H9 (cell line): ENCODE data around the gene FCHO1. TPM values are rescaled to one million over a fixed set of nuclear protein-coding genes. Genes with fewer than 3 reads are reported as not detected.

Experiments
- DNase-seq: peaks from one replicate; pipeline ENCODE4 v3.0.0-alpha.2; 2017
- H2AFZ ChIP-seq: one replicate; pipeline ENCODE4 v1.6.1; 2013; ENCODE audit warnings: mild to moderate bottlenecking, low read length, control low read depth, moderate library complexity
- H2AK5ac ChIP-seq: 2 replicates; pipeline ENCODE4 v1.6.1; 2013; ENCODE audit warnings: low read length, control low read depth, mixed read lengths; ENCODE audit not compliant: insufficient read length
- H2BK120ac ChIP-seq: one replicate; pipeline ENCODE4 v1.6.1; 2013; ENCODE audit warnings: low read depth, mild to moderate bottlenecking, low read length, control low read depth, inconsistent platforms; ENCODE audit not compliant: poor library complexity, severe bottlenecking
- H2BK12ac ChIP-seq: 2 replicates; pipeline ENCODE4 v1.6.1; 2013; ENCODE audit warnings: low read length, control low read depth, mixed read lengths, low read depth; ENCODE audit not compliant: insufficient read length
- H2BK15ac ChIP-seq: 2 replicates; pipeline ENCODE4 v1.6.1; 2013; ENCODE audit warnings: low read depth, low read length, control low read depth
- H2BK20ac ChIP-seq: one replicate; pipeline ENCODE4 v1.6.1; 2013; ENCODE audit warnings: low read depth, mild to moderate bottlenecking, low read length, control low read depth, inconsistent platforms; ENCODE audit not compliant: poor library complexity, severe bottlenecking
- H2BK5ac ChIP-seq: 2 replicates; pipeline ENCODE4 v1.6.1; 2013; ENCODE audit warnings: low read length, control low read depth, mixed read lengths; ENCODE audit not compliant: insufficient read length
- H3K14ac ChIP-seq: 2 replicates; pipeline ENCODE4 v1.6.1; 2013; ENCODE audit warnings: low read length, control low read depth; ENCODE audit not compliant: insufficient read depth
- H3K18ac ChIP-seq: 2 replicates; pipeline ENCODE4 v1.6.1; 2013; ENCODE audit warnings: low read depth, mild to moderate bottlenecking, mixed read lengths, low read length, control low read depth; ENCODE audit not compliant: insufficient read length
- H3K23ac ChIP-seq: 2 replicates; pipeline ENCODE4 v1.6.1; 2013; ENCODE audit warnings: low read length, control low read depth, mixed read lengths, low read depth; ENCODE audit not compliant: insufficient read length
- H3K23me2 ChIP-seq: 2 replicates; pipeline ENCODE4 v1.6.1; 2013; ENCODE audit warnings: low read depth, mild to moderate bottlenecking, mixed read lengths, low read length, control low read depth; ENCODE audit not compliant: insufficient read length, poor library complexity, severe bottlenecking
- H3K27ac ChIP-seq: 2 replicates; pipeline ENCODE4 v1.5.1; 2013; ENCODE audit warnings: low read length, control low read depth, mixed read lengths, low read depth; ENCODE audit not compliant: insufficient read length
- H3K27me3 ChIP-seq: 2 replicates; pipeline ENCODE4 v1.6.1; 2013; ENCODE audit warnings: low read length, control low read depth, inconsistent platforms; ENCODE audit not compliant: insufficient read depth
- H3K4ac ChIP-seq: 2 replicates; pipeline ENCODE4 v1.6.1; 2013; ENCODE audit warnings: low read depth, mild to moderate bottlenecking, control low read depth, inconsistent platforms, low read length, moderate library complexity
- H3K4me1 ChIP-seq: 2 replicates; pipeline ENCODE4 v1.6.1; 2013; ENCODE audit warnings: low read length, control low read depth, inconsistent platforms; ENCODE audit not compliant: insufficient read depth
- H3K4me2 ChIP-seq: 2 replicates; pipeline ENCODE4 v1.6.1; 2013; ENCODE audit warnings: low read length, control low read depth, mixed read lengths; ENCODE audit not compliant: insufficient read length, insufficient read depth
- H3K56ac ChIP-seq: 2 replicates; pipeline ENCODE4 v1.6.1; 2013; ENCODE audit warnings: low read depth, mild to moderate bottlenecking, mixed read lengths, low read length, control low read depth; ENCODE audit not compliant: insufficient read length
- H3K79me1 ChIP-seq: 2 replicates; pipeline ENCODE4 v1.6.1; 2013; ENCODE audit warnings: low read depth, mild to moderate bottlenecking, moderate library complexity, low read length, control low read depth, inconsistent platforms; ENCODE audit not compliant: insufficient read depth, poor library complexity, severe bottlenecking
- H3K79me2 ChIP-seq: 2 replicates; pipeline ENCODE4 v1.6.1; 2013; ENCODE audit warnings: low read length, control low read depth, inconsistent platforms; ENCODE audit not compliant: insufficient read depth
- H3K9ac ChIP-seq: 2 replicates; pipeline ENCODE4 v1.6.1; 2013; ENCODE audit warnings: low read length, control low read depth, mixed read lengths; ENCODE audit not compliant: insufficient read length; ENCODE audit errors: extremely low read depth
- H3K9me3 ChIP-seq: one replicate; pipeline ENCODE4 v1.6.1; 2013; ENCODE audit warnings: low read depth, low read length, inconsistent platforms; ENCODE audit not compliant: control insufficient read depth
- H3T11ph ChIP-seq: one replicate; pipeline ENCODE4 v1.6.1; 2013; ENCODE audit warnings: mild to moderate bottlenecking, low read length, control low read depth, inconsistent platforms
- H4K20me1 ChIP-seq: one replicate; pipeline ENCODE4 v1.6.1; 2013; ENCODE audit not compliant: control insufficient read depth, insufficient read length, insufficient read depth
- H4K5ac ChIP-seq: 2 replicates; pipeline ENCODE4 v1.6.1; 2013; ENCODE audit warnings: low read depth, mild to moderate bottlenecking, mixed read lengths, low read length, control low read depth; ENCODE audit not compliant: insufficient read length
- H4K8ac ChIP-seq: replicated peaks from 2 replicates; pipeline ENCODE4 v1.6.1; 2013; ENCODE audit warnings: low read length, control low read depth, mixed read lengths, low read depth; ENCODE audit not compliant: insufficient read length
- H4K91ac ChIP-seq: 2 replicates; pipeline ENCODE4 v1.6.1; 2013; ENCODE audit warnings: low read depth, mild to moderate bottlenecking, moderate library complexity, mixed read lengths, low read length, control low read depth; ENCODE audit not compliant: insufficient read length
- H3K27ac Mint-ChIP-seq, 3 experiments: 2 replicates in 2 of 3; 3 replicates in 1 of 3; pipeline ENCODE4 v1.8.0; 2020 to 2021; ENCODE audit warnings: mixed read lengths in 3 of 3, mild to moderate bottlenecking in 1 of 3, moderate library complexity in 1 of 3
- H3K27me3 Mint-ChIP-seq: 2 replicates; pipeline ENCODE4 v1.8.0; 2021; ENCODE audit warnings: low read depth, mild to moderate bottlenecking, moderate library complexity, mixed read lengths
- H3K36me3 Mint-ChIP-seq, 3 experiments: 2 replicates in 2 of 3; 3 replicates in 1 of 3; pipeline ENCODE4 v1.8.0; 2020 to 2021; ENCODE audit warnings: low read depth in 3 of 3, mixed read lengths in 3 of 3; ENCODE audit not compliant: insufficient read depth in 1 of 3
- H3K4me1 Mint-ChIP-seq, 2 experiments: 2 replicates each; pipeline ENCODE4 v1.8.0; 2020; ENCODE audit warnings: mixed read lengths in 2 of 2
- H3K4me3 Mint-ChIP-seq, 2 experiments: 2 replicates in 1 of 2; 3 replicates in 1 of 2; pipeline ENCODE4 v1.8.0; 2020 to 2021; ENCODE audit warnings: mild to moderate bottlenecking in 2 of 2, mixed read lengths in 2 of 2, moderate library complexity in 1 of 2
- H3K9me3 Mint-ChIP-seq, 2 experiments: 2 replicates in 1 of 2; 3 replicates in 1 of 2; pipeline ENCODE4 v1.8.0; 2020; ENCODE audit warnings: mild to moderate bottlenecking in 2 of 2, mixed read lengths in 2 of 2, moderate library complexity in 1 of 2
- WGBS: extraction: QIAGEN DNeasy Blood & Tissue Kit; methylation state at CpG from one replicate; pipeline ENCODE4 v1.1.7; 2013; ENCODE audit warnings: missing lambda C conversion rate, low lambda C conversion rate, mixed read lengths; ENCODE audit not compliant: insufficient read length; ENCODE audit errors: extremely low coverage; 5-methylcytosine and 5-hydroxymethylcytosine counted together
- total RNA-seq: library from RNA; stranded (reverse); gene quantifications from 2 replicates; pipeline ENCODE4 v1.2.1, GENCODE V29; 2021
- TF ChIP-seq, protein P1 (sequence below): fragments of 200-600 bp; sonication (generic); conservative IDR thresholded peaks from 3 replicates; pipeline ENCODE4 v1.8.0; 2021; ENCODE audit warnings: antibody characterized with exemption, mild to moderate bottlenecking

The FCHO1 gene
- total RNA-seq, 1 experiment from 2014 or later: 13.1 TPM

DNA sequence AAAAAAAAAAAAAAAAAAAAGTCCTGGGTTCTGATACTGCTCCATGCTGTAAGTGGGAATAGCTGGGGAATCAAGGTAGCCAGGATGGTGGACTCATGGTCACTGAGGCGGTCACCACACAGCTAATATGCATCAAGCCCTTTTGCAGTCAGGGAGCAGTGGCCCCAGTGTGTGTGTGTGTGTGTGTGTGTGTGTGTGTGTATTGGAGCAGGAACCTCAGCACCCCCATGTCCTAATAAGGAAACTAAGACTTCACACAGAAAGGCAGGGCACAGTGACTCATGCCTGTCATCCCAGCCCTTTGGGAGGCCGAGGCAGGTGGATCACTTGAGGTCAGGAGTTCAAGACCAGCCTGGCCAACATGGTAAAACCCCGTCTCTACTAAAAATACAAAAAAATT lies 55.7 kb downstream of the FCHO1 start:
- Histone ChIP-seq H3K14ac (no peak overlapping the region), H3K23me2 (no peaks in the 10 kb centered on the region), H3K18ac (no peak overlapping the region), H2AFZ (no peak overlapping the region), H3K9ac (no peak overlapping the region), H4K20me1 (no peaks in the 10 kb centered on the region), H2BK15ac (no peak overlapping the region), H2BK12ac (no peak overlapping the region), H3K9me3 (no peaks in the 10 kb centered on the region), H3K79me1 (no peaks in the 10 kb centered on the region), H3T11ph (no peak overlapping the region), H2BK5ac (no peak overlapping the region), H4K91ac (no peak overlapping the region), H4K8ac (no peak overlapping the region), H3K27me3 (no peaks in the 10 kb centered on the region), H4K5ac (no peak overlapping the region), H3K56ac (no peak overlapping the region), H2BK20ac (no peak overlapping the region), H3K79me2 (no peaks in the 10 kb centered on the region), H3K27ac (no peak overlapping the region), H3K23ac (no peak overlapping the region), H3K4ac (no peak overlapping the region), H3K4me2 (no peak overlapping the region), H2BK120ac (no peak overlapping the region), H3K4me1 (no peaks in the 10 kb centered on the region), H2AK5ac (no peak overlapping the region)
- Mint-ChIP-seq H3K27ac (no peak overlapping the region), H3K9me3 (no peaks in the 10 kb centered on the region; a peak in 1 of 5 replicates), H3K36me3 (no peaks in the 10 kb centered on the region), H3K4me3 (no peak overlapping the region), H3K4me1 (no peaks in the 10 kb centered on the region), H3K27me3 (peaks cover 1% of the 10 kb centered on the region)
- no CpG with 5 or more reads among the region's 3 CpGs for WGBS
- TF ChIP-seq, protein P1, sequence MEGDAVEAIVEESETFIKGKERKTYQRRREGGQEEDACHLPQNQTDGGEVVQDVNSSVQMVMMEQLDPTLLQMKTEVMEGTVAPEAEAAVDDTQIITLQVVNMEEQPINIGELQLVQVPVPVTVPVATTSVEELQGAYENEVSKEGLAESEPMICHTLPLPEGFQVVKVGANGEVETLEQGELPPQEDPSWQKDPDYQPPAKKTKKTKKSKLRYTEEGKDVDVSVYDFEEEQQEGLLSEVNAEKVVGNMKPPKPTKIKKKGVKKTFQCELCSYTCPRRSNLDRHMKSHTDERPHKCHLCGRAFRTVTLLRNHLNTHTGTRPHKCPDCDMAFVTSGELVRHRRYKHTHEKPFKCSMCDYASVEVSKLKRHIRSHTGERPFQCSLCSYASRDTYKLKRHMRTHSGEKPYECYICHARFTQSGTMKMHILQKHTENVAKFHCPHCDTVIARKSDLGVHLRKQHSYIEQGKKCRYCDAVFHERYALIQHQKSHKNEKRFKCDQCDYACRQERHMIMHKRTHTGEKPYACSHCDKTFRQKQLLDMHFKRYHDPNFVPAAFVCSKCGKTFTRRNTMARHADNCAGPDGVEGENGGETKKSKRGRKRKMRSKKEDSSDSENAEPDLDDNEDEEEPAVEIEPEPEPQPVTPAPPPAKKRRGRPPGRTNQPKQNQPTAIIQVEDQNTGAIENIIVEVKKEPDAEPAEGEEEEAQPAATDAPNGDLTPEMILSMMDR: no peak
- no peak for DNase-seq
